ENCODE data around the gene RND2. TPM values are rescaled to one million over a fixed set of nuclear protein-coding genes. Genes with fewer than 3 reads are reported as not detected.

Gene RND2
- total RNA-seq, 2 donors from 2014 or later, result 1.6 to 4.3 TPM

DNA sequence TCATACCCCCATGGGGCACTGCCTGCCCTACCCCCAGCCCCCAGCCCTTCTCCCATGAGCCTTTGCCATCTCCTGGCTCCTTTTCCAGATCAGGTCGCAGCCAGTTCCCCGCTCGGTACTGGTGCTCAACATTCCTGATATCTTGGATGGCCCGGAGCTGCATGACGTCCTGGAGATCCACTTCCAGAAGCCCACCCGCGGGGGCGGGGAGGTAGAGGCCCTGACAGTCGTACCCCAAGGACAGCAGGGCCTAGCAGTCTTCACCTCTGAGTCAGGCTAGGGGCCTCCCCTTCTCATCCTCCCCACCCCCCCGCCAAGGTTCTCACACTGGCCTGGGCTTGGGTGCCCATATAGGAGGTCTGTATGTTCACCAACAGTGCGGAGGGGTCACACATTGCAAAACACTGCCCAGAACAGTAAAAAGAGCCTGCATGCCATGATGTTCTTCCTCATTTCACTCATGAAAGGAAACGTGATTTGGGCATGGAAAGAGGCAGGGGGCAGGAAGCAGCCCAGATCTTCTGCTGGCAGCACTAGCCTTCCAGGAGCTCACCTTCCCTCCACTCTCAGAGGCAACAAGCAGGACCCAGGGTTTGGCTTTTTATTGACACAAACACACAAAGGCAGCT, 10.9 kb upstream of the RND2 start:
- Histone ChIP-seq H3K4me3 (no peak overlapping the region), H3K27me3 (replicated peaks; ENCODE audit: insufficient read depth) (no peaks in the 10 kb centered on the region), H3K36me3 (peaks cover 0 to 3% of the 10 kb centered on the region in 2 donors), H3K27ac (no peak overlapping the region), H3K4me1 (replicated peaks) (no peaks in the 10 kb centered on the region), H3K9me3 (no peaks in the 10 kb centered on the region)
- intact Hi-C loops (cut with DNase I), result no loop called here
- TF ChIP-seq POLR2AphosphoS5 (IDR thresholded peaks at IDR 0.05), result no peak
- no peak for TF ChIP-seq CTCF (IDR thresholded peaks at IDR 0.05)
- no peak for TF ChIP-seq POLR2A (IDR thresholded peaks at IDR 0.05)
- 77% methylated on average over 12 of the region's 12 CpGs for WGBS
- no peak for DNase-seq (ENCODE audit: low spot score)

DNA sequence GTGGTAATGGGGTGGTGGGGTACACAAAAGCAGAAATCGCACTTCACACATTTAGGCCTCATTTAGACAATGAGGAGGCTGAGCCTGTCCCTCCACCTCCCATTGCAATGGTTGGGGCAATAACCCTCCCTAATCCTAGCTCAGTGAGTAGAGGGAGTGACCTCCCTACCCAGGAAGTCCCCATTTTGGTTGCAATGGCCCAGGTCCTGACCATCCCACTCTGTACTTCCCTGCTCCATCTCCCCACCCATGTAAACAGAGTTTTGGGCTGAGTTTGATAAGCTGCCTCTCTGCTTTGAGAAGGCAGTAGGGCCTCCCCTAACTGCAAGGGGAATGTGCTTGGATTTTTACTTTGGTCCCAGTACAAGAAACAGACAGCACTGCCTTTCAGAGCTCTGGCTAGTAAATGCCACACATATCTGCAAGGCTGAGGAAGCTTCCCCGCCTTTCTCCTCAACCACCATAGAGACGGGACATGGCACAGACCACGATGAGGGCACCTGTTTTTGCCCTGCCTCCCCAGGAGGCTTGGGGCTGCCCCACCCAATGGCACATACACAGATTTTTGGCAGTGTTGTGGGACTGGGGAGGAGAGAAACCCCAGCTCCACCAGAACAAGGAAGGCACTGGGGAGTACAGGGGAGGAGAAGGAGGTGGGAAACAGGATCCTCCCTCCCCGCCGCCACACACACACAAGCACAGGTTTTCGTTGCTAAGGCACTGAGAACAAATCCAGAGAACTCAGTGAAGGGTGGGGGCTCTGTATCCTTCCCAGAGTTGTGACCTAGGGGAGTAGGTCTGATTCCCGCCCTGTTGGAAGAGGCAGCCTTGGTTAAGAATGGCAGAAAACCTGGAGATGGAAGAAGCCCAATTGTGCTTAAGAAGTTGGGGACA, 10.1 kb upstream of the RND2 start:
- H3K9me3 ChIP-seq, result no peaks in the 10 kb centered on the region
- DNase-seq (ENCODE audit: low spot score), result no peak
- peaks cover 2% of the 10 kb centered on the region for H3K4me1 ChIP-seq (replicated peaks)
- no peaks in the 10 kb centered on the region for H3K27me3 ChIP-seq (replicated peaks; ENCODE audit: insufficient read depth)
- H3K27ac ChIP-seq, result peak overlapping the region; percentile 33 to 41
- H3K36me3 ChIP-seq, result peaks cover 0 to 3% of the 10 kb centered on the region in 2 donors
- 76% methylated on average over 8 of the region's 8 CpGs for WGBS
- intact Hi-C loops (cut with DNase I), result no loop called here
- TF ChIP-seq CTCF (IDR thresholded peaks at IDR 0.05) (no peak), POLR2A (IDR thresholded peaks at IDR 0.05) (no peak), POLR2AphosphoS5 (IDR thresholded peaks at IDR 0.05) (no peak)
- no peak overlapping the region for H3K4me3 ChIP-seq

- TF ChIP-seq POLR2AphosphoS5 (IDR thresholded peaks at IDR 0.05) (peak; percentile 30), POLR2A (IDR thresholded peaks at IDR 0.05) (no peak)
- H3K36me3 ChIP-seq, result peaks cover 0 to 3% of the 10 kb centered on the region in 2 donors
Observed at GRCh38 chr17:43015579-43015978, 9.5 kb upstream of the RND2 start.

GRCh38 chr17:43016216-43016615, 8.8 kb upstream of the RND2 start:
- Histone ChIP-seq H3K4me3 (no peak overlapping the region), H3K36me3 (peaks cover 0 to 3% of the 10 kb centered on the region in 2 donors), H3K27ac (peak overlapping the region; percentile 5 to 27), H3K4me1 (replicated peaks) (peaks cover 5% of the 10 kb centered on the region), H3K9me3 (no peaks in the 10 kb centered on the region), H3K27me3 (replicated peaks; ENCODE audit: insufficient read depth) (no peaks in the 10 kb centered on the region)
- intact Hi-C loops (cut with DNase I), result no loop called here
- DNase-seq (ENCODE audit: low spot score), result no peak
- no peak for TF ChIP-seq POLR2AphosphoS5 (IDR thresholded peaks at IDR 0.05)
- TF ChIP-seq CTCF (IDR thresholded peaks at IDR 0.05), result no peak
- TF ChIP-seq POLR2A (IDR thresholded peaks at IDR 0.05), result no peak
- no CpG with 5 or more reads among the region's 7 CpGs for WGBS

More at GRCh38 chr17:43015579-43015978, 9.5 kb upstream of the RND2 start:
- WGBS, result 59% methylated on average over 9 of the region's 9 CpGs
- Histone ChIP-seq H3K27me3 (replicated peaks; ENCODE audit: insufficient read depth) (no peaks in the 10 kb centered on the region), H3K27ac (peak overlapping the region; percentile 33 to 41), H3K4me3 (no peak overlapping the region), H3K9me3 (no peaks in the 10 kb centered on the region), H3K4me1 (replicated peaks) (peaks cover 5% of the 10 kb centered on the region)
- intact Hi-C loops (cut with DNase I), result no loop called here
- DNase-seq (ENCODE audit: low spot score), result no peak

GRCh38 chr17:43018008-43018853, 6.8 kb upstream of the RND2 start:
- Histone ChIP-seq H3K4me3 (no peak overlapping the region), H3K9me3 (no peaks in the 10 kb centered on the region), H3K27ac (no peak overlapping the region), H3K36me3 (no peaks in the 10 kb centered on the region), H3K4me1 (replicated peaks) (peaks cover 5% of the 10 kb centered on the region), H3K27me3 (replicated peaks; ENCODE audit: insufficient read depth) (no peaks in the 10 kb centered on the region)
- TF ChIP-seq CTCF (IDR thresholded peaks at IDR 0.05), result no peak
- TF ChIP-seq POLR2A (IDR thresholded peaks at IDR 0.05), result no peak
- TF ChIP-seq POLR2AphosphoS5 (IDR thresholded peaks at IDR 0.05), result no peak
- WGBS, result 67% methylated on average over 19 of the region's 19 CpGs
- intact Hi-C loops (cut with DNase I), result no loop called here
- no peak for DNase-seq (ENCODE audit: low spot score)
